Measurements from ENCODE around the gene APCS.

DNA sequence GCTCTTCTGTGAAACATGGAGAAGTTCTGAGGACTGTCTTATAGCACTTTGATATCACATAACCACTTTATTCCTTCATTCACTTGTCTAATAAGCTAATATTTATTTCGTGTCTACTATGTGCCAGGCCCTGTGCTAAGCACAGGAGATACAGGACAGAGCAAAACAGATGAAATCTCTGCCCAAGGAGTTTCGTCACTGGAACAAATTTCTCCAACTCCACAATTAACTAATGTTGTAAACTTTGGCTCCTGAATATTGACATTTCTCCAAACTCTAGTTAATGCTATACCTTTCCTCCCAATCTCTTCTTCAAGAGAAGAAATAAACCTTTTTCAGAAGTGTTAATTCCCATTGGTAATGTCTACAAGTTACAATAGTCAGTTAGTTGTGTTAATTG, 27.0 kb upstream of the APCS start:
- TF ChIP-seq, protein P1, sequence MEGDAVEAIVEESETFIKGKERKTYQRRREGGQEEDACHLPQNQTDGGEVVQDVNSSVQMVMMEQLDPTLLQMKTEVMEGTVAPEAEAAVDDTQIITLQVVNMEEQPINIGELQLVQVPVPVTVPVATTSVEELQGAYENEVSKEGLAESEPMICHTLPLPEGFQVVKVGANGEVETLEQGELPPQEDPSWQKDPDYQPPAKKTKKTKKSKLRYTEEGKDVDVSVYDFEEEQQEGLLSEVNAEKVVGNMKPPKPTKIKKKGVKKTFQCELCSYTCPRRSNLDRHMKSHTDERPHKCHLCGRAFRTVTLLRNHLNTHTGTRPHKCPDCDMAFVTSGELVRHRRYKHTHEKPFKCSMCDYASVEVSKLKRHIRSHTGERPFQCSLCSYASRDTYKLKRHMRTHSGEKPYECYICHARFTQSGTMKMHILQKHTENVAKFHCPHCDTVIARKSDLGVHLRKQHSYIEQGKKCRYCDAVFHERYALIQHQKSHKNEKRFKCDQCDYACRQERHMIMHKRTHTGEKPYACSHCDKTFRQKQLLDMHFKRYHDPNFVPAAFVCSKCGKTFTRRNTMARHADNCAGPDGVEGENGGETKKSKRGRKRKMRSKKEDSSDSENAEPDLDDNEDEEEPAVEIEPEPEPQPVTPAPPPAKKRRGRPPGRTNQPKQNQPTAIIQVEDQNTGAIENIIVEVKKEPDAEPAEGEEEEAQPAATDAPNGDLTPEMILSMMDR (IDR thresholded peaks at IDR 0.05): no peak
- no peak for TF ChIP-seq POLR2A (IDR thresholded peaks at IDR 0.05)

Data from adrenal gland (tissue), 5 donors.